VCaP (cell line): Measurements from ENCODE around the gene PRKCH.

Experiments
- H3K27ac ChIP-seq: fragments of 450-650 bp; 2 replicates; pipeline ENCODE4 v1.5.1; 2017
- TF ChIP-seq, protein P1 (sequence below): fragments of 450-650 bp; conservative IDR thresholded peaks from 2 replicates; pipeline ENCODE4 v1.5.1; 2017; ENCODE audit warnings: mild to moderate bottlenecking, moderate library complexity

The PRKCH gene

DNA sequence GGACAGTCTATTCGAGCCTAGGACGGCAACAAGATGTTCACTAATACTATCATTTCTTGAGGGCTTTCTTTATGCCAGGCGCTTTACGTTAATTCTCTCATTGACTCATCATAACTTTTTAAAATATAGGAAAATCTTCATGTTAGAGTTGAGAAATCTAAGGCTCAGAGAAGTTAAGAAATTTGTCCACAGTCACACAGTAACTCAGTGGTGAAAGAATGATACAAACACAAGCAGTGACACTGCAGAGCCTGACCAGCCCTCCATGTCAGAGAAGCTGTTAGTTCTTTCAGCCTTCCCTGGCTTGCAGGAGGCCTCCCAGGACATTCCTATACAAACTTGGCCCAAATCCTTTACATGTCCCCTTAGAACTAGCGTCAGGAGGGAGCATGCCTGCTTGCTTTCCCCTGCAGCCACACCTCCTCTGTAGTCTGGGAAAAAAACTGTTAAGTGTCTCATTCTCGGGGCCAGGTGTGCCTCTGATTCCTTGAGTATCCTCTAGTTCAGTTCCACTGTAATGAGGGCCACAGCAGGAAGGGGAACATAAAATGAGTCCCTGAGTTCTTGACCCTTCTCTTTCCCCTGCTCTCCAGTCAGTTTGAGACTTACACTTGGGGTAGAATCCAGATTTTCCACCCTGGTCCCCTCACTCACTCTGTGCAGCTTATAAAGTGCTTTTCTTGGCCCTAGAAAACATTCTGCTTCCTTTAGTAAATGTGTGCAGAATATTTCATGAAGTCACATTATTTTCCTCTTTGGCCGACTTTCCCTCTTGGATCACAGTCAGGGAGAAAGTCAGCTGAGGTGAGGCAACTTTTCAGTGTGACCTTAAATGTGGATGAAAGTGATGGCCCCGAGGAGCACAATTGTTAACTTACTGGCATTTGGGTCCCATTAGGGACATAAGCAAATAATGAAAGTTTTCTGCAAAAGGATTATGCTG lies 221.7 kb downstream of the PRKCH start:
- TF ChIP-seq, protein P1, sequence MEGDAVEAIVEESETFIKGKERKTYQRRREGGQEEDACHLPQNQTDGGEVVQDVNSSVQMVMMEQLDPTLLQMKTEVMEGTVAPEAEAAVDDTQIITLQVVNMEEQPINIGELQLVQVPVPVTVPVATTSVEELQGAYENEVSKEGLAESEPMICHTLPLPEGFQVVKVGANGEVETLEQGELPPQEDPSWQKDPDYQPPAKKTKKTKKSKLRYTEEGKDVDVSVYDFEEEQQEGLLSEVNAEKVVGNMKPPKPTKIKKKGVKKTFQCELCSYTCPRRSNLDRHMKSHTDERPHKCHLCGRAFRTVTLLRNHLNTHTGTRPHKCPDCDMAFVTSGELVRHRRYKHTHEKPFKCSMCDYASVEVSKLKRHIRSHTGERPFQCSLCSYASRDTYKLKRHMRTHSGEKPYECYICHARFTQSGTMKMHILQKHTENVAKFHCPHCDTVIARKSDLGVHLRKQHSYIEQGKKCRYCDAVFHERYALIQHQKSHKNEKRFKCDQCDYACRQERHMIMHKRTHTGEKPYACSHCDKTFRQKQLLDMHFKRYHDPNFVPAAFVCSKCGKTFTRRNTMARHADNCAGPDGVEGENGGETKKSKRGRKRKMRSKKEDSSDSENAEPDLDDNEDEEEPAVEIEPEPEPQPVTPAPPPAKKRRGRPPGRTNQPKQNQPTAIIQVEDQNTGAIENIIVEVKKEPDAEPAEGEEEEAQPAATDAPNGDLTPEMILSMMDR: no peak
- peak overlapping the region; percentile 28 for H3K27ac ChIP-seq

DNA sequence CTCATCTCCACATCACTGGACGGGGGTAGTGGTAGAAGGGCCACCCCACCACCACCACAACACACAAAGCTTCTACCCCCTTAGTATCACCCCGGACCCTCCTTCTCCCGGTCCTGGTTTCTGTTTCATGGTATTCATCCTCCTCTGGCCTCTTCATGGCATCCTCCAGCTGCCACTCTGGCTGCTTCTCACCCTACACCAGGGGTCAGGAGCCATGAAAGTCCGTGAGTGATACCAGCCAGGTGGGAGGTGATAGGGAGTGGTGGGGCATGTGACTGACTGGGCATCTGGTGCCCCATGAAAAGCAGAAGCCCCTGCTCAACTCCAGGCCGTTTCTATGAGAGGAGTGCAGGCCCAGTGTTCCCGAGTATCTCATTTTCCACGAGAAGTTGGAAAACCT lies 222.6 kb downstream of the PRKCH start:
- TF ChIP-seq, protein P1: no peak
- peak overlapping the region; percentile 28; the same call in 1 of the 2 replicates for H3K27ac ChIP-seq

DNA sequence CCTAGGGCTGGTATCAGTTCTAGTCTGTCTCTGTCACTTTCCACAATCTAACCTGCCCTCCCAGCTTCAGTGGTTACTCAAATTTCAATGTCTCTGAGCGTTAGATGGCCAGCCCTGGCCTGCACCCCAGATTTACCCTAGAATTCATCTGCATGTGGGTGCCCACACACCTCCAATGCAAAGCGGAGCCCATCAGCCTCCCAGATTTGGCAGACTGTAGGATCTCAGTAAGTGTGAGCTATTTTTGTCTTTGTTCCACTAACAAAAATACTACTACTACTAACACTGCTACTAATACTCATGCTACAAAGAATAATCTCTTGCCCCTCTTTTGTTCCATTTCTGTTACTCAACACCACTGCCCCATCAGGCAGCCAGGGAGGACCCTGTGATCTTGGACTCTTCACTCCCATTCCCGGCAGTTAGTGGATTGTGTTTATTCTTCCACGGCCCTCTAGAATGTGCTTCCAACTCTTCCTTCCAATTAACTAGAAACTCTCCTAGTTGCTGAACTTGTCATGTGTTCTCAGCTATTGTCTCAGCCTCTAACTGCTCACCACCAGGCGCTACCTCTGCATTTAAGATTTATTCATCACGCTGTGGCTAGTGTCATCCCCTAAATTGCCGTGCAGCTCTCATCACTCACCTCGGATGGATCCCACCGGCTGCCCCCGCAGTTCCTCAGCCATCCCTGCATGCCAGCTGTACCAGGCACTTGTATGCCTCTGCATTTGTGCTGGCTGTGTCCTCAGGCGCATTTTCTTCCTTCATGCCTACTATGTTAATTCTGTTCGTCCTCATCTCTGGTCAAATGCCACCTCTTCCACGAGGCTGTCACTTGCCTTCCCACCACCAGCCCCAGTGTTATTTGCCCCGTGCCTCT lies 223.3 kb downstream of the PRKCH start:
- H3K27ac ChIP-seq: no peak overlapping the region

DNA sequence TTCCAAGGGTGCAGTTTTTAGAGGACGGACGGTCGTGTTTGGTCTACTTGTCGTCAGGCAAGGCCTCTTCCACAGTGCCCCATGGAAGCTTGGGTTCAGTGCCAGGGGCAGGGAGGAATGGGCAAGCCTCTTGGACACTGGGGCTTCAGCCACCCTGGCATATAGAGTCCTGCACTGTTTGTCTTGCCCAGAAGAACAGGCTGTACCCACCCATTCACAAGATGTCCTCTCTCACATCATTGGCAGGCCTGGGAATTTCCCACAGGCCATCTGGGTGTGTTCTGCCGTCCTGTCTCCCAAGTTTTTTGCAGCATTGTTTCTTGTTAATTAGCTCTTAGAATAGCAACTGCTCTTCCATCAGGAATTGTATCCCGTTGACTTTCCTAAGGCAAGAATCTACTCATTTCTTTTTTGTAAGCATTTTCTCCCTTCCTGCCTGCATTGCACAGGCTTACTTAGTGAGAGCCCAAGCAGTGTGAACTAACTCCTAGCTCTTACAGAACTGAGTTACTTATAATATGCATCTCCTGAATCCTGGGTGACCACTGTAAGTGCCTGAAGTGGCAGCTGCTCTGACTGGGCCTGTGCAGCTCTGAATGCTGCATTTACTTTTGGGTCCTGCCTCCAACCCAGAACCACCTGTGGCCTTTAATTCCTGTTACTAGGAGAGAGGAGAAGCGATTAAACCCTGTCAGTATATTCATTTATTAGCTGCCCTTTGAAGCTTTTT lies 224.5 kb downstream of the PRKCH start:
- no peak overlapping the region for H3K27ac ChIP-seq
- TF ChIP-seq, protein P1: no peak

More for the DNA sequence above, 223.3 kb downstream of the PRKCH start:
- TF ChIP-seq, protein P1: no peak

DNA sequence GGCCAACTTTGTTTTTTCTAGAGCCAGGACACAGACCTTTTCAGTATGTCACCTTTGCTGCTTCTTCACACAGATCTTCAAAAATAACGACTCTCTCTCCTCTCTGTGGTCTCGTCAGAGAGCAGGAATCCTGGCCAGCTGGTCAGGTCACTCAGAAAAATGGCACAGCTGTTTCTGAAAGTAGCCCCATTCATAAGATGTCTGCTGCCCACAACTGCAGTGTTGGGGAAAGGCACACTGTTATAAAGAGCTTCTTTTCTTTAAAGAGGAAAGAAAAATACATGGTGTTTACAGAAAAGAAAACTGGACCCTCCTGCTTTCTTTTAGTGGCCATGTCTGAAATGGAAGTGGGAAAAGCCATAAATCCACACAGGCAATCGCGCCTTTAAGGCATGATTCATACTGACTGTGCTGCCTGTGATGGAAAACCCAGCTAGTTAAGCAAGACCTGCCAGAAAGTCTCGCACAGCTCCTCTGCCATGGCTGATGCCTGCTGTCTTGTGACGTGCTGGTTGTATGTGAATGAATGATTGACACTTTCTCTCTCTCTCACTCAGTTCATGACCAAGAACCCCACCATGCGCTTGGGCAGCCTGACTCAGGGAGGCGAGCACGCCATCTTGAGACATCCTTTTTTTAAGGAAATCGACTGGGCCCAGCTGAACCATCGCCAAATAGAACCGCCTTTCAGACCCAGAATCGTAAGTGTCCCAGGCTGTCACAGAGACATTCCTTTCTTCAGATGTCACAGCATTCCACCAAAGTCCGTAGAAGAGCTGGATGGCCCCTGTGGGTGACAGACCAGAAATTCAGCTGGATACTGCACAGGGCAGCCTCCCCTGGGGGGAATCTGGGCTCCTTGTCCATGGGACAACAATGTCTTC lies 226.0 kb downstream of the PRKCH start:
- H3K27ac ChIP-seq: no peak overlapping the region
- TF ChIP-seq, protein P1: no peak

DNA sequence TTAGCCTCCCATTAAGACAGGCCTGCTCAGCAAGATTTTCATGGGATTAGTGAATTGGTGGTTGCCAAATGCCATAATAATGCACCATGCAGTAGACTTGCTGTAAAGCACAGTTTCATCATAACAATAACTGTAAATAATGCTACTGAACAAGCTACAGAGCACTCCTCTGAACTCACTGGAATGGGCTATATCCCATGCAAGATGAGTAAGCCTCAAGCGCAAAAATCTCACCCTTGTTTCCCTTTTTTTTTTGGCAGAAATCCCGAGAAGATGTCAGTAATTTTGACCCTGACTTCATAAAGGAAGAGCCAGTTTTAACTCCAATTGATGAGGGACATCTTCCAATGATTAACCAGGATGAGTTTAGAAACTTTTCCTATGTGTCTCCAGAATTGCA lies 228.0 kb downstream of the PRKCH start:
- TF ChIP-seq, protein P1: no peak
- H3K27ac ChIP-seq: no peak overlapping the region
